Myocyte (in vitro differentiated cells): Measurements from ENCODE around the gene LDLRAP1. TPM values are rescaled to one million over a fixed set of nuclear protein-coding genes. Genes with fewer than 3 reads are reported as not detected.

Experiments used
- DNase-seq: peaks from one replicate; pipeline ENCODE4 v3.0.0-alpha.2; 2012; ENCODE audit warnings: low read depth
- total RNA-seq: library from RNA; depleted of rRNA; stranded (reverse); fragments of >200 nt; gene quantifications from 2 replicates; pipeline ENCODE4 v1.2.3, GENCODE V29; 2014

LDLRAP1 gene
- total RNA-seq, 1 donor from 2014 or later: 13.8 TPM

DNA sequence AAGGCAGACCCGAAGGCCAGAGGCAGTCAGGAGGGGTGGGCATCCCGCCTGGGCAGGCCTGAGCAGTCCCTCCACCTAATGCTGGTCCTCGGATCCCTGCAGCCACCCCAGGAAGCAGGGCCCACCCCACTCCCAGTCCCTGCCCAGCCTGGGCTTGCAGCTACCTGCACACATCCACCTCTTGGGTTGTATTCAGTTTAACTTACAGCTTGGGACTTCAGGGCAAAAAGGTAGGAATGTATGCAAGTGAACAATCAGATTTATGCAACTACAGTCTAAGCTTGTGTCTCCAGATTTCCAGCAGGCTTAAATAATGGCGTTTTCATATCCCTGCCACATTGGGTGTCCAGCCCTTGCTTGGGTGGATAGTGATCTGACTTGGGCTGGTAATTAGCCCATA is 17.4 kb downstream of the LDLRAP1 start:
- no peak for DNase-seq

GRCh38 chr1:25561421-25562100 is 18.2 kb downstream of the LDLRAP1 start:
- DNase-seq: no peak

GRCh38 chr1:25562101-25562927 is 18.9 kb downstream of the LDLRAP1 start:
- DNase-seq: no peak

- no peak for DNase-seq
Measured at GRCh38 chr1:25562928-25563283, 19.5 kb downstream of the LDLRAP1 start.

- DNase-seq: no peak
Measured at GRCh38 chr1:25563330-25564215, 20.2 kb downstream of the LDLRAP1 start.

GRCh38 chr1:25564777-25565574 is 21.6 kb downstream of the LDLRAP1 start:
- no peak for DNase-seq

- no peak for DNase-seq
Measured at GRCh38 chr1:25565626-25566025, 22.2 kb downstream of the LDLRAP1 start.

- no peak for DNase-seq
Measured at GRCh38 chr1:25566176-25566729, 22.8 kb downstream of the LDLRAP1 start.

DNA sequence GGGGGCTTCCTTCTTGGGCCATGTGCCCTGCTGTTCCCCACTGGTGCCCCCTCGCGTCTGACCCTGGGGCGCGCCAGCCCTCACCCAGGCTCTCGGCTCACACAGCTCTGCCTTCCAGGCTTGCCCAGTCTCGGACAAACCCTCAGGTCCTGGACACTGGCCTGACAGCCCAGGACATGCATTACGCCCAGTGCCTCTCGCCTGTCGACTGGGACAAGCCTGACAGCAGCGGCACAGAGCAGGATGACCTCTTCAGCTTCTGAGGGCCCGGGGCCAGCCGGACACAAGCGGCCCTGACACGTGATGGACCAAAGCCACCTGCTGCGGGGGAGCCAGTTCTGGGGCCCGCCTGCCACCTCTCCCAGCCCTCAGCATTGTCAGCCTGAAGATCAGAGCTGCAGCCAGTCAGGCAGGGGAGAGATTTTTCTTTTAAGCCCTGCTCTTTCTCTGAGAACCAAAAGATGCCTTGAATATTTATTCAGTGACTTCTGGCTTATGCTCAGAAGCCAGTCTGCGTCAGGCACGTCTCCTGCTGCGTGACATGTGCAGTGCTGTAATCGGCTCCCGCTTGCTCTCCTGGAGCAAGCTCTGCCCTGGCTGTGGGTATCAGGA is 23.4 kb downstream of the LDLRAP1 start:
- no peak for DNase-seq

GRCh38 chr1:25567710-25568089 is 24.3 kb downstream of the LDLRAP1 start:
- DNase-seq: no peak

GRCh38 chr1:25568090-25568833 is 24.9 kb downstream of the LDLRAP1 start:
- DNase-seq: no peak

- peak; percentile 80 for DNase-seq
Measured at GRCh38 chr1:25568834-25569596, 25.6 kb downstream of the LDLRAP1 start.

DNA sequence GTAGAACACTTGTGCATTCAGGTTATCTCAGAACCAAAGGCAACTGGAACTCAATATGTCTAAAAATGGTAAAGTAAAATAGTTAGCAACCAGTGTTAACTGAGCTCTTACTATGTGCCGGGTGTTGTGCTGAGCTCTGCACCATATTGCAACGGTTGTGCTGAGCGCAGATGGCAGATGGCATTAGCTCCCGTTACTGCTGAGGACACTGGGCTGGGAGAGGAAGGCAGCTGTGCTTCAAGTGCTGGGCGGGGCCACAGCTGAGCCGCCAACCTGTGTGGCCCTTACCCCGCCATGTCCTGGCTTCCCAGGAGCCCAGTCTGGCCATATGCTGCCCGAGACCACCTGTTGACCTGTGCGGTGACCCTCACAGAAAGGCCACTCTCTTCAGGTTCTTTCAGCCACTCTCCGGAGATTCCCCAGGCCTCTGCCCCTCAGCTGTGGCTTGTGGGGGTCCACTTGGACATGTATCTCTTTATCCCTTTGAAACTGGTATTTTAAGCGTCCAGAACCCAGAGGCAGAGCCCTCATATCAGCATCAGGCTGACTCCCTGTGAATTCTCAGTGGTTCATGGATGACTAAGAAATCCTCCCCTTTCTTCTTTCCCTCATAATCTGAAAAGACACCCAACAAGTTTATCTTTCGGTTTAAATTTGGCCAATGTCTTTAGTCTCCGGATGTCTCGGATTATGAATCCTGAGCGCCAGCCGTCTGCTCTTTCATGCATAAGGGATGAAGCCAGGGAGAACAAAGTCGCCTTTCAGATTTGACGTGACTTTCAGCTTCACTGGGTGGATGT is 26.4 kb downstream of the LDLRAP1 start:
- DNase-seq: peak; percentile 61

- DNase-seq: no peak
Measured at GRCh38 chr1:25570798-25571521, 27.6 kb downstream of the LDLRAP1 start.

DNA sequence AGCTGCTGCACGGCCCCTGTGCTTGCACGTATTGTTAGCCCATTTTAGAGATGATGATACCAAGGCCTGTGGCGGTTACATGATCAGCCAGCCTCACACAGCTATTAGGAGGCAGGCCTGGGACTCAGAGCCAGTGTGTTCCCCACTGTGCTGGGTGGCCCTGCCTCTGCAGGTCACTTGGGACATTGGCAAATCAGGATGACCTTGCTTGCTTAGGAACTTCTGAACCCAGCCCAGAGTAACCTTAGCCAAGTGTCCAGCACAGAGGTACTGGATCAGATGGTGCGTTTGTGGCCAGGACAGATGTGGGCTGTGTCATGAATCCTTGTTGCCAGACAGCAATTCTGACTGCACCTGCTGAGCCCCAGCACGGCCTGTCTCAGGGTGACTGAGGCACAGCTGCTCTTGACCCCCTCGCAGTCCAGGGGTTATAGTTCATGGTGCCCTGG is 28.1 kb downstream of the LDLRAP1 start:
- DNase-seq: no peak

DNA sequence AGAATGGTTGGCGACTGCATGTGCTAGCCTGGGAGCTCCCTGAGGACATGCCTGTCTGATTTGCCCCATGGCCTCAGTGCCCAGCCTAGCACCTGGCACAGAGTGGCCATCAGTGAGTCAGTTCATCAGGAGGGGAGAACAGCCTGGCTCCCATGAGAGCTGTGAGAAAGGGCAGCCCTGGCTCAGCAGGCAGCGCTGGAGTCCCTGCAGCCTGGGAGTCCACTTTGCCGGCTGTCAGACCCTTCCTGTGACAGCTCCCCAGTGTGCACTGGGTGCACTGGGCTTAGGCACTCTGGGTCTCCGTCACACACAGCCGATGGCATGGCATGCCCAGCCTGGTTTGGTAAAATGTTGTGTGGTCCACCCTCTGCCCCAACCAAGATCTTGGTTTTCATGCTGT is 28.7 kb downstream of the LDLRAP1 start:
- DNase-seq: no peak
